Measurements from ENCODE around the gene MED1. TPM values are rescaled to one million over a fixed set of nuclear protein-coding genes. Genes with fewer than 3 reads are reported as not detected.
A peak's percentile ranks its signal among the peaks of the same experiment; 100 is the strongest.
"Not testable (repeated sequence)": the region's sequence is repeated elsewhere in the genome, so short reads cannot be mapped to it uniquely, and the experiment has no call there.

MED1 gene
- total RNA-seq, 1 experiment from 2014 or later: 50.4 TPM

- TF ChIP-seq, protein P1, sequence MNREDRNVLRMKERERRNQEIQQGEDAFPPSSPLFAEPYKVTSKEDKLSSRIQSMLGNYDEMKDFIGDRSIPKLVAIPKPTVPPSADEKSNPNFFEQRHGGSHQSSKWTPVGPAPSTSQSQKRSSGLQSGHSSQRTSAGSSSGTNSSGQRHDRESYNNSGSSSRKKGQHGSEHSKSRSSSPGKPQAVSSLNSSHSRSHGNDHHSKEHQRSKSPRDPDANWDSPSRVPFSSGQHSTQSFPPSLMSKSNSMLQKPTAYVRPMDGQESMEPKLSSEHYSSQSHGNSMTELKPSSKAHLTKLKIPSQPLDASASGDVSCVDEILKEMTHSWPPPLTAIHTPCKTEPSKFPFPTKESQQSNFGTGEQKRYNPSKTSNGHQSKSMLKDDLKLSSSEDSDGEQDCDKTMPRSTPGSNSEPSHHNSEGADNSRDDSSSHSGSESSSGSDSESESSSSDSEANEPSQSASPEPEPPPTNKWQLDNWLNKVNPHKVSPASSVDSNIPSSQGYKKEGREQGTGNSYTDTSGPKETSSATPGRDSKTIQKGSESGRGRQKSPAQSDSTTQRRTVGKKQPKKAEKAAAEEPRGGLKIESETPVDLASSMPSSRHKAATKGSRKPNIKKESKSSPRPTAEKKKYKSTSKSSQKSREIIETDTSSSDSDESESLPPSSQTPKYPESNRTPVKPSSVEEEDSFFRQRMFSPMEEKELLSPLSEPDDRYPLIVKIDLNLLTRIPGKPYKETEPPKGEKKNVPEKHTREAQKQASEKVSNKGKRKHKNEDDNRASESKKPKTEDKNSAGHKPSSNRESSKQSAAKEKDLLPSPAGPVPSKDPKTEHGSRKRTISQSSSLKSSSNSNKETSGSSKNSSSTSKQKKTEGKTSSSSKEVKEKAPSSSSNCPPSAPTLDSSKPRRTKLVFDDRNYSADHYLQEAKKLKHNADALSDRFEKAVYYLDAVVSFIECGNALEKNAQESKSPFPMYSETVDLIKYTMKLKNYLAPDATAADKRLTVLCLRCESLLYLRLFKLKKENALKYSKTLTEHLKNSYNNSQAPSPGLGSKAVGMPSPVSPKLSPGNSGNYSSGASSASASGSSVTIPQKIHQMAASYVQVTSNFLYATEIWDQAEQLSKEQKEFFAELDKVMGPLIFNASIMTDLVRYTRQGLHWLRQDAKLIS (CRISPR knock-in tag; IDR thresholded peaks at IDR 0.05; ENCODE audit: borderline replicate concordance): no peak
- TF ChIP-seq MYBL2 (CRISPR knock-in tag; IDR thresholded peaks at IDR 0.05): no peak
- TF ChIP-seq TCF7 (CRISPR knock-in tag; IDR thresholded peaks at IDR 0.05; ENCODE audit: low read depth): no peak
- no peak for TF ChIP-seq PRRX2 (CRISPR knock-in tag; IDR thresholded peaks at IDR 0.05)
- no peak for TF ChIP-seq ZNF263 (CRISPR knock-in tag; IDR thresholded peaks at IDR 0.05; ENCODE audit: low read depth)
- TF ChIP-seq, protein P2, sequence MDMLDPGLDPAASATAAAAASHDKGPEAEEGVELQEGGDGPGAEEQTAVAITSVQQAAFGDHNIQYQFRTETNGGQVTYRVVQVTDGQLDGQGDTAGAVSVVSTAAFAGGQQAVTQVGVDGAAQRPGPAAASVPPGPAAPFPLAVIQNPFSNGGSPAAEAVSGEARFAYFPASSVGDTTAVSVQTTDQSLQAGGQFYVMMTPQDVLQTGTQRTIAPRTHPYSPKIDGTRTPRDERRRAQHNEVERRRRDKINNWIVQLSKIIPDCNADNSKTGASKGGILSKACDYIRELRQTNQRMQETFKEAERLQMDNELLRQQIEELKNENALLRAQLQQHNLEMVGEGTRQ (CRISPR knock-in tag; IDR thresholded peaks at IDR 0.05): no peak
Measured at GRCh38 chr17:39473310-39473709, 22.2 kb upstream of the MED1 start (continued).

GRCh38 chr17:39468610-39469009 lies 17.5 kb upstream of the MED1 start:
- H3K27me3 Mint-ChIP-seq (ENCODE audit: low read depth); H3K4me3 Mint-ChIP-seq; H3K27ac Mint-ChIP-seq; CTCF ChIA-PET; H3K9me3 Mint-ChIP-seq; ATAC-seq: not testable (repeated sequence)
- peak; percentile 60; the same call in 1 of the 2 replicates for TF ChIP-seq HMGA2 (CRISPR knock-in tag; IDR thresholded peaks at IDR 0.05)
- DNase-seq (ENCODE audit: low spot score): peak; percentile 2
- peaks cover 20% of the 10 kb centered on the region for H3K36me3 Mint-ChIP-seq
- POLR2A ChIA-PET: interaction anchor here (0.6 kb wide), 1 partner anchor 79 kb away, joined by 6 read pairs; no protein-coding TSS in a partner anchor
- peaks cover 18% of the 10 kb centered on the region for H3K4me1 Mint-ChIP-seq

GRCh38 chr17:39464639-39465181 lies 13.6 kb upstream of the MED1 start:
- H3K9me3 Mint-ChIP-seq; ATAC-seq; H3K27me3 Mint-ChIP-seq (ENCODE audit: low read depth); H3K27ac Mint-ChIP-seq; H3K36me3 Mint-ChIP-seq: not testable (repeated sequence)
- H3K4me1 Mint-ChIP-seq: peaks cover 26% of the 10 kb centered on the region
- DNase-seq (ENCODE audit: low spot score): peak; percentile 4
- H3K4me3 Mint-ChIP-seq: peak overlapping the region; percentile 93
- CTCF ChIA-PET: interaction anchor here (1.0 kb wide), 1 partner anchor 157 kb away, joined by 3 read pairs; no protein-coding TSS in a partner anchor
- POLR2A ChIA-PET: interaction anchor here (0.6 kb wide), 1 partner anchor 14 kb away, joined by 4 read pairs; no protein-coding TSS in a partner anchor

DNA sequence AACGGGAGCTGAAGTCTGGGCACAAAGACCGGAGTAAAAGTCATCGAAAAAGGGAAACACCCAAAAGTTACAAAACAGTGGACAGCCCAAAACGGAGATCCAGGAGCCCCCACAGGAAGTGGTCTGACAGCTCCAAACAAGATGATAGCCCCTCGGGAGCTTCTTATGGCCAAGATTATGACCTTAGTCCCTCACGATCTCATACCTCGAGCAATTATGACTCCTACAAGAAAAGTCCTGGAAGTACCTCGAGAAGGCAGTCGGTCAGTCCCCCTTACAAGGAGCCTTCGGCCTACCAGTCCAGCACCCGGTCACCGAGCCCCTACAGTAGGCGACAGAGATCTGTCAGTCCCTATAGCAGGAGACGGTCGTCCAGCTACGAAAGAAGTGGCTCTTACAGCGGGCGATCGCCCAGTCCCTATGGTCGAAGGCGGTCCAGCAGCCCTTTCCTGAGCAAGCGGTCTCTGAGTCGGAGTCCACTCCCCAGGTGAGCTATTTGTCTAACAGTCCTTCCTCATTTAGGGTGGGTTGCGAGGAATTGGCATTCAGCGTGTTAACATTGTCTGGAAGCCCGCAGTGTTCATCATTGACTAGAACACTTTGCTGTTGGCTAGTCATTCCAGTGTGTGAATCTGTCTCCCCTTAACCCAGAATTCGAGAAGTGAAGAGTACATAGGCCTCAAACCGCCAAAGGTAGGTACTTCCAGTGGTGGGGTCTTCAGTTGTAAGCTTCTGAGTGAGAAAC lies 11.7 kb upstream of the MED1 start:
- no peak for ATAC-seq

More for the DNA sequence above, 11.7 kb upstream of the MED1 start:
- Mint-ChIP-seq H3K4me1 (peaks cover 26% of the 10 kb centered on the region), H3K27ac (no peak overlapping the region), H3K36me3 (peaks cover 5% of the 10 kb centered on the region; the same call in 1 of the 2 replicates), H3K4me3 (peak overlapping the region; percentile 93), H3K9me3 (no peaks in the 10 kb centered on the region), H3K27me3 (ENCODE audit: low read depth) (no peaks in the 10 kb centered on the region; the same call in 1 of the 2 replicates)
- POLR2A ChIA-PET: interaction anchor here (1.9 to 2.2 kb wide), 2 partner anchors 12 to 22 kb away, joined by 4 to 23 read pairs; partner anchors contain the start of gene MED1
- peak; percentile 10 for DNase-seq (ENCODE audit: low spot score)
- CTCF ChIA-PET: interaction anchor here (0.9 to 2.0 kb wide), 6 partner anchors 12 to 228 kb away, joined by 3 to 11 read pairs (median 5); partner anchors contain the start of gene MED1
- TF ChIP-seq ZNF396 (CRISPR knock-in tag; IDR thresholded peaks at IDR 0.05; ENCODE audit: borderline replicate concordance): no peak
- TF ChIP-seq GRHL2 (CRISPR knock-in tag; IDR thresholded peaks at IDR 0.05; ENCODE audit: insufficient replicate concordance, severe bottlenecking): no peak
- no peak for TF ChIP-seq SP1 (CRISPR knock-in tag; conservative IDR thresholded peaks at IDR 0.05)
- no peak for TF ChIP-seq CREM (CRISPR knock-in tag; IDR thresholded peaks at IDR 0.05)
- TF ChIP-seq NR2C2 (CRISPR knock-in tag; IDR thresholded peaks at IDR 0.05): no peak
- no peak for TF ChIP-seq KAT7 (CRISPR knock-in tag; IDR thresholded peaks at IDR 0.05; ENCODE audit: borderline replicate concordance)
- TF ChIP-seq FOXK1 (CRISPR knock-in tag; IDR thresholded peaks at IDR 0.05): no peak
- TF ChIP-seq, protein P3, sequence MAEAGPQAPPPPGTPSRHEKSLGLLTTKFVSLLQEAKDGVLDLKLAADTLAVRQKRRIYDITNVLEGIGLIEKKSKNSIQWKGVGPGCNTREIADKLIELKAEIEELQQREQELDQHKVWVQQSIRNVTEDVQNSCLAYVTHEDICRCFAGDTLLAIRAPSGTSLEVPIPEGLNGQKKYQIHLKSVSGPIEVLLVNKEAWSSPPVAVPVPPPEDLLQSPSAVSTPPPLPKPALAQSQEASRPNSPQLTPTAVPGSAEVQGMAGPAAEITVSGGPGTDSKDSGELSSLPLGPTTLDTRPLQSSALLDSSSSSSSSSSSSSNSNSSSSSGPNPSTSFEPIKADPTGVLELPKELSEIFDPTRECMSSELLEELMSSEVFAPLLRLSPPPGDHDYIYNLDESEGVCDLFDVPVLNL (CRISPR knock-in tag; IDR thresholded peaks at IDR 0.05; ENCODE audit: borderline replicate concordance, low read depth): no peak
- no peak for TF ChIP-seq CBFB (CRISPR knock-in tag; IDR thresholded peaks at IDR 0.05; ENCODE audit: low read depth)
- no peak for TF ChIP-seq JAZF1 (CRISPR knock-in tag; IDR thresholded peaks at IDR 0.05)
- TF ChIP-seq ZBTB43 (CRISPR knock-in tag; IDR thresholded peaks at IDR 0.05): no peak
- no peak for TF ChIP-seq GTF2I (CRISPR knock-in tag; conservative IDR thresholded peaks at IDR 0.05)
